ENCODE data around the gene MYB.

MYB gene

DNA sequence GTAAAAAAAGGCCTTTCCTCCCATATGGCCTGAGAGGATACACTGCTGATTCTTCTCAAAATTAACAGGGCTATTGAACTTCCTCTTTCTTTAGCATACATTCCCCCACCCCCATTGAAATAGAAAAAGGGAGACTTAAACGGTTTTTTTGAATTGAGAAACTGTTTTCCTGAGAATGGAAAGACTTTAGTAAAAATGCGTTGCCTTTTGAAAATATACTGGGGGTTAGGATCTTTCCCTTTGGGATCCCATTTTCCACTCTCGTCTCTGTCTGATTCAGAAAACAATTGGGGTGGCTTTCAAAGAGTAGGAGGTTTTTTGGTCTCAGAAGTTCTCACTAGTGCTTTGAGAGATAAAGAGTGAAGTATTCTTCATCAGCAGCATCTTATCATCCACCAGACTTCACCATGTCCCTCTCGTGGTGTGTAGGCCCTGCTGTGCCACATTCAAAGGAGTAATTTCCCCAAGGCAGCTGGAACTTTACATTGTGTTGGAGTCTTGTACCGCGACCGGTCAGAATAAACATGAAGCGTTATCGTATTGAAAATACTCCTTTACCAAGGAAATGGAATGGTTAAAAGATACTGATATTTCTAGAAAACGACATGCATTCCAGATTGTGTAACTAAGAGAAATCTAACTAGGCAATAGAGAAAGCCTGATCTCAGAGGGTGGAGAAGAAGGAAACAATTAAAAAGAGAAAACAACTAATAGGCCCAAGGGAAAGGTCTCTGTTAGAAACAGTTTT lies 10.6 kb downstream of the MYB start:
- no peak for DNase-seq

DNA sequence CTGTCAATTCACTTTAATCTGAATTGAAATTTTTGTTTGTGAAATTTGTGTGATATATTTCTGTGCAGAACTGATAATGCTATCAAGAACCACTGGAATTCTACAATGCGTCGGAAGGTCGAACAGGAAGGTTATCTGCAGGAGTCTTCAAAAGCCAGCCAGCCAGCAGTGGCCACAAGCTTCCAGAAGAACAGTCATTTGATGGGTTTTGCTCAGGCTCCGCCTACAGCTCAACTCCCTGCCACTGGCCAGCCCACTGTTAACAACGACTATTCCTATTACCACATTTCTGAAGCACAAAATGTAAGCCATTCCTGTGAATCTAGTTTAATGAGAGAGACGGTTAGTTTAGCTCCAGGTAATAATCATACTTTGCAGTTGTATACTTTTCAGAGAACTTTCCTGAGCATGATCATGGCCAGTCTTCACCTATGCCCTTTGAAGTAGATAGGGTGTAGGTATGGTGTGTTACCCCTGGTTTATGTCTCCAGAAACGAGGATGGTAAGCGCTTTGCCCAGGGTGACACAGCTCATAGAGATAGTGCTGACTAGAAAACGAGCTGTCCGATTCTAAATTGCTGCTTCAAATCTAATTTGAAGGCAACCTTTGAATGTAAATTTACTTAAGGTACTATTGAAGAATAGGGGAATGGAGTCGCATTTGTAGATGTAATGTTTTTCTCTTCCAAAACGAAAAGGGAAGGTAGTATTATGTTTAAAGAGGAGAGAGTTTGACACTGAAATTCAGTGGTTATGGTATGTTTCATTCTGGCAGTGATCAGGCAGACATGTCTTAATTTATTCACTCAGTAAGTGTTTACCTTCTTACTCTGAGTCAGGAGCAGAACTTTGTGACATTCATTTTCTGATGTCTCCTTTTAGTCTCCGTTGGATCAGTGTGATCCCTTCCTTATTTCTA lies 11.4 kb downstream of the MYB start:
- no peak for DNase-seq

DNA sequence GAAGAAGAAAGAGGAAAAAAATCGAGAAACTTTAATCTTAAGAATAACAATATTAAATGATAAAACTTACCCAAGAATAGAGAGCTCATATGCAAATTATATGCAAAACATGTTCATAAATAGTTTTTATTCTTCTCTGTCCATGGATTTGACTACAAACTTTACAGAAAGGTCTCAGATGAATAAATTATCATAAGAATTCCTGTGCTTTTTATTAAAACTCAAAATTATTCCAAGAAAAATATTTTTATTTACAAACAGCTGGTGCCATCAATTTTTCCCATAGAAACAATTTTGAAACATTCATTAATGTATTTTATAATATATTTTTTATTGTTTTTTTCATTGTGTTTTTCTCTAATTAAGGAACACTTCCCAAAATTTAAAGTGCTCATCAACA lies 12.1 kb downstream of the MYB start:
- no peak for DNase-seq

DNA sequence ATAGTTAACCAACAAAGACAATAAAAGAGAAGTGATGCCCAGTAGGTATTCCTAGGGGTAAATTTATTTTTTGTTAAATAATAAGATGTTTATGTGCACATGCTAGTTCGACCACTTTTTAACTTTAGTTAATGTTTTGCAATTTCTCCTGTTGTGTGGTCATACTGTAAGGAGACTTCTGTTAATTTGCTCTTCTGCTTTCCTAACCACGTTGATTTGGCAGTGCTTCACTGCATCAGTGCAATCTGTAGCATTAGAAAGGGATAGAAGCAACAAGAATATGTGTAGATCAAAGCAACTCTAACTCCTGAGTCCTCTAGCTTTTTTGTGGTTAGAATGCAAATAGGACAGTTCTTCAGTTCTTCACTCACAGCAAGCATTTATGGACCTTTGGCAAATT lies 13.9 kb downstream of the MYB start:
- no peak for DNase-seq

DNA sequence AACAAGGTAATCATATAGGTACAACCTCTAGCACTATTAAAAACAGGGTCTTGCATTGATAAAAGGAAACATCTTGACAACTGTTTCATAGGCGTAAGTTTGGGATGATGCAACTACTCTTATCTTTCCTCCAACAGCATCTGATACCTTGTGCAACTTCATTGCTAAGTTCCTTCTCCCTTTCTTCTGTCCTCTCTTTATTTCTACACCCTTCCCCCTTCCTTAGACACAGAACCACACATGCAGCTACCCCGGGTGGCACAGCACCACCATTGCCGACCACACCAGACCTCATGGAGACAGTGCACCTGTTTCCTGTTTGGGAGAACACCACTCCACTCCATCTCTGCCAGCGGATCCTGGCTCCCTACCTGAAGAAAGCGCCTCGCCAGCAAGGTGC lies 14.4 kb downstream of the MYB start:
- DNase-seq = no peak

DNA sequence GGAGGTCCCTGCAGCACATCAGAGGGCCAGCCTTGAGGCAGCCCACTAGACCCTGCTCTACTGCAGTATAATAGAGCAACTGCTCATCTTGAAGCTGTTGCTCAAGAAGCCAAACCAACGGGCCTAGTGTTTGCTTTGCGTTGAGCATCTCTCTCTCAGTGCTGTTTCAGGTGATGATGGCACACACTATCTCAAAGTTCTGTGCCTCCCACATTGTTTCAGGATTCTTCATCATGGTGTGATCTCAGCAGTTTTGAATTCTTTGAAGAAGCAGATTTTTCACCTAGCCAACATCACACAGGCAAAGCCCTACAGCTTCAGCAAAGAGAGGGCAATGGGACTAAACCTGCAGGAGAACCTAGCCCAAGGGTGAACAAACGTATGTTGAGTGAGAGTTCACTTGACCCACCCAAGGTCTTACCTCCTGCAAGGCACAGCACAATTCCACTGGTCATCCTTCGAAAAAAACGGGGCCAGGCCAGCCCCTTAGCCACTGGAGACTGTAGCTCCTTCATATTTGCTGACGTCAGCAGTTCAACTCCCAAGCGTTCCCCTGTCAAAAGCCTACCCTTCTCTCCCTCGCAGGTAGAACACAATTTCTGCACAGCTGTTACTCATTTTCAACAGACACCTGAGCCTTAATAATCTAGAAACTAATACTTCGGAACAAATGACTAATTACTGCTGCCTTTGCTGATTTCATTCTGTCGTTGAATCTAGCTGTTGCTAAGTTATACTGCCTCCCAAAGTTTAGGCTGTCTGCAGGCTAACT lies 15.8 kb downstream of the MYB start:
- DNase-seq = no peak

DNA sequence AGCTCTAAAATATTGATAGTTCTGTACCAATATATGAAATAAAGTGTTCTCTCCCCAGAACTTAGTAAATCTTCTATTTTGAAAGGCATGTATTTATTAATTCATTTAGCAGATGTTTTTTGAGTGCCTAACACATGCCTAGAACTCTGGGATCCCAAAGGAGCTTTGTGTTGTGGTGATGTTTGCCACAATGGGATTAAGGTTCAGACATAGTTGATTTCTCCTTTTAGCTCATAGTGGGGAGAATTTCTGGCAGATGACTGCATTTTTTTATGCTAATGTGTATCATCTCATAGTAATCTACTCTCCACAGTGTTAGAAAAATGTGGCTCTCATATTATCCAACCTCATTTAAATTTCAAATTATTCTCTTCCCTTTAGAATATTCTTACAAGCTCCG lies 21.7 kb downstream of the MYB start:
- no peak for DNase-seq

DNA sequence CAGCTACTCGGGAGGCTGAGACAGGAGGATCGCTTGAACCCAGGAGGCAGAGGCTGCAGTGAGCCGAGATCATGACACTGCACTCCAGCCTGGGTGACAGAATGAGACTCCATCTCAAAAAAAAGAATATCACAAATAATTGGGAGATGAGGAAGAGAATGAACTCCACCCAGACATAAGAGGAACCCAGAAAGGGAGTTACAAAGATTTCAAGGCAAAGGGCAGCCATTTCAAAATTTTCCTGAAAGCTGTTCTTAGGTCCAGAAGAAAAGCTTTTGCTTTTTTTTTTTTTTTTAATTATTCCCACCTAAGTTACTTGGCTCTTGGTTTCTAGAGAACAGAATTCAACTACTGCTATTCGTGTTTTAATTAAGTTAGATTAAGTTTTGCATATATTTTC lies 23.8 kb downstream of the MYB start:
- DNase-seq = no peak

DNA sequence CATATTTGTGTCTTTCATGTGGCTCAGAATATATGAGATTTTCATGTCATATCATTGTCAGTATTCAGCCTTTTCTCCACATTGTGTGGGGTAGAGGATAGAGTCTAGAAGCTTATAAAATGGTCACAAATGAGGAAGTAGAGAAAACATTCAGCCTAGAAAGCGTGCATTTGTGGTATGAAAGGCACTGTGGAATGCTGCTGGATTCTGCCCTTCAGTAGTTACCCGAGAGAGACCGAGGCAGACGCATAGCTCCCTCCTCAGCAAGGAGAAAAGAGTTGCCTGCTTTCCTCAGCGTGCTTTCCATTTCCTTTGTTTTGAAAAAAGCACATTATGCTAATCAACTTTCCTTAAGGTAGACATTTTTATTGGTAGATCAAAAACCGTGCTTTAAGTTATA lies 28.7 kb downstream of the MYB start:
- no peak for DNase-seq

DNA sequence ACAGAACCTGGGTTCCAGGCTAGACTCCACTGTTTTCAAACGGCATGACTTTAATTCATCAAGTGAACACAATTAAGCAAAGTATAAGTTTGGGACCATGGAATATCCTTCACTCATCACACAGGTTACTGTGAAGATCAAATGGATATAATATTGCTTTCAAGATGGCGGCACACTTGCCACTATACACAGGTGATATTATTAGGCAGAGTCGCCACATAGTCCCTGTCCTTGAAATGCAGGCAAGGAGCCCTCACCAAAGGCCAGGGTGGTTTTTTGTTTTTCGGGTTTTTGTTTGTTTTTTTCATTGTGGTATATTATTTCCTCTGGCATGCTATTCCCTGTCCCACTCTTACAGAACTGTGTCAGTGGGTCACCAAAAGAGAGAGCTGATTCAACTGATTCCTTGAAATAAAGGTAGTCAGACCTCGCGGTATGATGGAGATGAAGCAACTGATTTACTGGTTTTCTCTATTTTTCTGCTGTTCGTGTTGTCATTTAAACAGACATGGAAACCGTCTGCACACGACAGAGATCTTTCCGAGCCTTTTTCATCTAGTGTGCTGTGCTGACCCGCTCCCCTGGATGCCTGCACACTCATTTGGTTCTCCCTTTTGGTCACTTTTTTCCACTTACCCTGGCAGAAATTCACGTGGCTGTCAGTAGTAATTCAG lies 29.7 kb downstream of the MYB start:
- no peak for DNase-seq

DNA sequence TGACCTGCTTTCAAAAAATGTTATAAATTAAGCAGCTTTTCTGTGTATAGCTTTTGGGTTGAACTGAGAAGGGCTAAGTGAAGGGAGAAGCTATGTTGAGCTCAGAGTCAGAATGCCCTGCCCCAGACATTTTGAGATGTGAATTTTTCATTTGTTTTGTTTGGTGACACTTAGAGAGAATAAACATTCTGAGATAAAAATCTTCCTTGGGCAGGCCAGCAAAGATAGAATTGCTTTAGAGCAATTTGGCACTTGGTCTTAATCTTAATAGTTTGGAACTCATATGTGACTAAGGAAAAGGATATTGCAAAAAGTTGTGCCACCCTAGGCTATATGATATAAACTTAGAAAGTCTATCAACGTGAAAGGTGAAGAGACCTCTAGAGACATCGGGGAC lies 30.2 kb downstream of the MYB start:
- no peak for DNase-seq

DNA sequence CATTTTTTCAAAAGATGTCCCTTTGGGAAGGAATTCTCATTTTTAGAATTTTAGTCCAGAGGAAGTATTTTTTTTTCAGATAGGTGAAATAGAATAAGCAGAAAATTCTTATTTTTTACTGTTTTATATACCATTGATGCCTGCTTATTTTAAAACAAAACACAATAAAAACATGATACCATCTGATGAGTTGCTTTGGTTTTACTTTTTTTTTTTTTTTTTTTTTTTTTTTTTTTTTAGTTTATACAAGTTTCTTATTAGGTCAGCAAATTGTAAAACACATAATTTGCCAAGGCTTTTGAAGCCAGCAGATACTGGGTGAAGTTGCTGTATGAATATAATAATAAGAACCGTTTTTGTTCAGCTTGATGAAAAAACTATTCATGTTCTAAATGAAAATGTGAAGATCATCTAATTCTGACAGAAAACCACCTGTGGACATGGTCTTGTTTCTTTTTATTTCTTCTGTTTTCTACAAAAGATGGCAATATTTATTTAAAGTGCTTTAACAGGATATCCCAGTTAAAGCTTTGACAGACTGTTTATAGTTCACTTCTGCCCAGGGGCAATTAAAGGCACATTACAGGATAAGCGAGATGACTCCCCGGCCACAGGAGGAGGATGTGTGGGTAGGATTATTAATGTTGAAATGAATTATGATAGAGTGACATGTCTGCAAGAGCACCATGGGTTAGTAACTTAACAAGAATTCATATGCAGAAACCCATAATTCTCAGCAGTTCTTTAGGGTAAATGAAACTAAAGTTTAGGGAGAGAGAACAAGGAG lies 31.1 kb downstream of the MYB start:
- no peak for DNase-seq

DNA sequence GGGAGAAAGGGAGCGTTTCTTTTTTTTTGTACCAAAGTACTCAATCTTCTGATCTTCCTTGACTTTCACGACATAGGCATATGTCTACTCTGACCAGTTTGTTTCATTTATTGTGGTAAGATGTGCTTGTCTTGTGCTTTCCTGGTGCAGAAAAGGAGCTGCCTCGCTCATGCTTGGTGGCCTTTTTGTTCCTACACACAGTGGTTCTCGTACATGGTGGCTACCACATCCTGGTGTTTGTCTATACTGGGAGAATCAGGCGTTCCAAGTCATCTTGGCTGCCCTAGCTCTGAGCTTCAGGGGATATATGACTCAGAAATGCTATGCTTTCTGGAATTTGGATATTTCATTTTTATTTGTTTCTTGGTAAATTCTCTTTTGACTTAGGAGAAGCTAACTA lies 31.8 kb downstream of the MYB start:
- no peak for DNase-seq

DNA sequence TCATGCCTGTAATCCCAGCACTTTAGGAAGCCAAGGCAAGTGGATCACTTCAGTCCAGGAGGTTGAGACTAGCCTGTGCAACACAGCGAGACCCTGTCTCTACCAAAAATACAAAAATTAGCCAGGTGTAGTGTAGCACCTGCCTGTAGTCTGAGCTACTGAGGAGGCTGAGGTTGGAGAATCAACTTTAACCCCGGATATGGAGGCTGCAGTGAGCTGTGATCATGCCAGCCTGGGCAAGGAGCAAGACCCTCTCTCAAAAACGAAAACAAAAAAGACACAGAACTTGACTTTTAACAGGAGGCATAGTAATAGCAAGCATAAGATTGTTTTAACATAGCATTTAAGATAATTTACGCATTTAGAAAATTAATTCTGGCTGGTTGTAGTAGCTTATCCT lies 32.5 kb downstream of the MYB start:
- no peak for DNase-seq

DNA sequence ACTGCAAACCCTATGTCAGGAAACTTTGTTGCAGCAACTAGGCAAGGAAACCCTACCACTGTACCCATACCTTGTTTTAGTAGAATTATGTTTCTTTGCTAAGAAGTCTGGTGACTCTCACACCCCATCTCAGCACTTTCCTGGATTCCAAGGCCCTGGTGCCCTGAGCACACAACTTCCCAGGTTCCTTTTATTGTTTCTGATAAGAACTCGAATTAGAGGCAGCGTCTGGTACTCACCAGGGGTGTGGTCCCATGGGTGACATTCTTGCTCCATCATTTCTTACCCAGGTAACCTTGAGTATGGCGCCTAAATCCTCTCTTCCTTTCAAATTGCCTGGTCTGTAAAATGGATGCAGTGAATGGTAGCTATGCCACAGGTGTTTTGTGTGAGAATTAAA lies 34.1 kb downstream of the MYB start:
- DNase-seq = no peak

DNA sequence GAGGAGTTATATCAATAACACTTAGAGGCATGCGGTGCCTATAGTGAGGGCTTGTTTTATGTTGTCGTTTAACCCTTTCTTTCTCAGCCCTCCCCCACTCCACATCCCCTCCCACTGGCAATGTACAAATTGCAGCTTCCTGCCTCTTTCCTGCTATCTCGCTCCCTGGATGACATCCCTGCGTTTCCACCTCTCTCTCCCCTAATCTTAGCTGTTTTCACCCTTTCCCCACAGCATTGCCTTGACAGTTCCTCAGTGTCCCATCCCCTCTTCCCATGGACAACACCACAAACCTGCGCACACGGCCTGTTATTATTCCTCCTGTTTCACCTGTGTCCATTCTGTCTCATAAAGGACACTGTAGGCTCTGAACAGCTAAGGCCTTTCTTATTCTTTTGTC lies 34.5 kb downstream of the MYB start:
- DNase-seq = no peak

DNA sequence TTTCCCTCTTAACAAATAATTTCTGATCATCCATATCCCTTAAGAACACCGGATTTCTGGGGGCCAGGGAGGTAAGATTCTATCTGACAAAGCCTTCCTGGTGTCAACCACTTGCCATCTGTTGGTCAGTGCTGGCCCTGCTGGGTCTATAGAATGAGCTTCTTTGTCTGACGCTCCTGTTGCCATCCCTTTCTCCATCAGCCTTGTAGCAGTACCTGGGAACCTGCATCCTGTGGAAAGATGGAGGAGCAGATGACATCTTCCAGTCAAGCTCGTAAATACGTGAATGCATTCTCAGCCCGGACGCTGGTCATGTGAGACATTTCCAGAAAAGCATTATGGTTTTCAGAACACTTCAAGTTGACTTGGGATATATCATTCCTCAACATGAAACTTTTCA lies 36.6 kb downstream of the MYB start:
- no peak for DNase-seq

DNA sequence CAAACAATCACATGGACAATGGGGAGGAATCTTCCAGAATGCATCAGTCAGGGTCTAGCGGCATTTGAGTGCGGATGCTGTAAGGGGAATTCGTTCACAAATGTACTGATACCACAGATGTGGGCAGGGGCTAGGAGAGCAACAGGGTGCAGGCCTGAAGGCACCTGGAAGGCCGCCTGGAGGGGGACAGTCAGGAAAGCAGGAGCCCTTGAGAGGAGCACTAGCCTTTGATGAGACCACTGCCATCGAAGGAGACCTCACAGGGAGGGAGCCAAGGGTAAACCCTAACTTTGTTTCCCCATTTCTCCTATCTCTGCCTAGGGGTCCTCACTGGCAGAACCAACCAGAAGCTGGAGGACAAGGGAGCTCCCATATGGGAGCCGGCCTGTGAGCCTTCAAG lies 38.2 kb downstream of the MYB start:
- DNase-seq = no peak

DNA sequence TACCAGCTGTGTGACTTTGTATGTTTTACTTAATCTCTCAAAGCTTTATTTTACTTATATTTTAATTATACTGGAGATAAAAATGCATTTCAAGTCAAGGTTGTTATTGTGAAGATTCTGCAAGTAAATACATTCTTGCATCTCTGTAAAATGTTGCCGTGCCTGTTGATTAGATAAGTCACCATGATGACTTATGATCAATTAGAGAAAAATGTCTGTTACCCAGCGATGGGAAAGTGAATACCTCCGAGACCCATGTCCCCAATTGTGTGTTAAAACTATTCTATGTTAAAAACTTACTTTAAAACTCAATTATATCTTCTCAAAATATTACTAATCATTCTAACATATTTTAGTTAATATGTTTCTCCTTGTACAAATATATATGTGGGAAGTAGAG lies 39.9 kb downstream of the MYB start:
- DNase-seq = no peak

DNA sequence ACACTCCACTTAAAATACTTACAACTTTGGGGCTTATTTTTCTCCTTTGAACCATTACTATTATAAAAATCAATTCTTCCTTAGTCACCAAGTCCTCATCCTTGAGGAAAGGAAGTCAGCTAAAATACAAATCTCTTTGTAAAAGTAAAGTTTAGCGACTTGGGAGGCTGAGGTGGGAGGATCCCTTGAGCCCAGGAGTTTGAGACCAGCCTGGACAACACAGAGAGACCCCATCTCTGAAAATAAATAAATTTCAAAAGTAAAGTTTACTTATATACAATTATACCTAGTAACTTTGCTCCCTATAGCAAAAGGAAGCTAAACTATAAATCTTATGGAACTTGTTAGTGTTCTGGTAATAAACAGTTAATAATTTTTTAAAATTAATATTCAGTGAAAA lies 40.4 kb downstream of the MYB start:
- no peak for DNase-seq

DNA sequence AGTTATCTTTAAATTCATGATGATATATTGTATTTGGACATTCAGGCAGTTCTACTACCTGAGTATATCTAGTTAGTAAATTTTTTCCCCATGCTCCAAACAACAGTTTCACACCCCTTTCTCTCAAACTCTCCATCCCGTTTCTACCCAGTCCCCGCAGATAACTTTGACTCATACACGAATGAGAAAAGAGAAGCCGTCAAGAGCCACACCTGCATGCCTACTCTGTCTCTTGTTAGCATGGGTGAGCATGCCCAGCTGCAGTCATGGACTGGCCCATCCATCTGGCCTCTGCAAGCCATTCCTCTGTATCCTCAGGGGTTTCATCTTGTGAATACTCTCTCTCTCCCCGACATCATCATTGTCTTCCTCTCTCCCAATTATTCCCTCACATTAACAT lies 41.5 kb downstream of the MYB start:
- DNase-seq = no peak

DNA sequence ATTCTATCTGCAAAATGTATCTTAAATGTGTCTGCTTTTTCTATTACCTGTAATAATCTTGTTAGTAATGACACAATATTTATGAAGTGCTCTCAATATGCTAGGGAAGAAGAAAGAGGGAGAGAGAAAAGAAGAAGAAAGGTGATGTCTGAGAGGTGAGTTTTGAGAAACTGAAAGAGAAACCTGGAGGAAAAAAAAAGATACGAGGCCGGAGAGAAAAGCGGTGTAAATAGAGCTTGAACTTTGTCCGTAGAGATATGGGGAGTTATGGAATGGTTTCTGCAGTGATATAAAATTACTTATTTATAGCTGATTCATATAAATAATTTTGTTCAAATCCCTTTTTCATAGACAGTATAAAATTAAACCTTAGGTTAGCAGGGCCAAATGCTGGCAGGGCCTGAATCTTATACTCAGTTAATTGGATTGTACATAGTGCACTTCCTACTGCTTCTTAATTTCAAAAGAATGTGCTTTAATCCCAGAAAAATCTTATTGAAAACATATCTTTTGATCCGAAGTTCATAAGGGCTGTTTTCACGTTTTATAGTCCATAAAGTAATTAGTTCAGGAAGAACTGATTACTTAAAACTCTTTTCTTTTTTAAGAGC lies 43.0 kb downstream of the MYB start:
- DNase-seq = no peak

Measured in CD4-positive, alpha-beta T cell treated with Interleukin-21 for 1 hour (primary cell).